Left renal pelvis (tissue), 4 donors: ENCODE results near the gene DKK3. TPM values are rescaled to one million over a fixed set of nuclear protein-coding genes. Genes with fewer than 3 reads are reported as not detected.

ENCODE experiments used
- DNase-seq, 4 donors: peaks; one replicate each; pipeline ENCODE4 v3.0.0-alpha.2; 2013; ENCODE audit warnings: low read depth in 4 of 4, low spot score in 3 of 4
- polyA plus RNA-seq, 4 donors: library from polyadenylated mRNA; unstranded; fragments of 120-200 nt; gene quantifications; one replicate each; pipeline ENCODE4 v1.2.1, GENCODE V29; 2013; ENCODE audit not compliant: insufficient read length in 4 of 4

The DKK3 gene
- polyA plus RNA-seq, 4 donors, result 47.6 to 320 (median 95.1) TPM

DNA sequence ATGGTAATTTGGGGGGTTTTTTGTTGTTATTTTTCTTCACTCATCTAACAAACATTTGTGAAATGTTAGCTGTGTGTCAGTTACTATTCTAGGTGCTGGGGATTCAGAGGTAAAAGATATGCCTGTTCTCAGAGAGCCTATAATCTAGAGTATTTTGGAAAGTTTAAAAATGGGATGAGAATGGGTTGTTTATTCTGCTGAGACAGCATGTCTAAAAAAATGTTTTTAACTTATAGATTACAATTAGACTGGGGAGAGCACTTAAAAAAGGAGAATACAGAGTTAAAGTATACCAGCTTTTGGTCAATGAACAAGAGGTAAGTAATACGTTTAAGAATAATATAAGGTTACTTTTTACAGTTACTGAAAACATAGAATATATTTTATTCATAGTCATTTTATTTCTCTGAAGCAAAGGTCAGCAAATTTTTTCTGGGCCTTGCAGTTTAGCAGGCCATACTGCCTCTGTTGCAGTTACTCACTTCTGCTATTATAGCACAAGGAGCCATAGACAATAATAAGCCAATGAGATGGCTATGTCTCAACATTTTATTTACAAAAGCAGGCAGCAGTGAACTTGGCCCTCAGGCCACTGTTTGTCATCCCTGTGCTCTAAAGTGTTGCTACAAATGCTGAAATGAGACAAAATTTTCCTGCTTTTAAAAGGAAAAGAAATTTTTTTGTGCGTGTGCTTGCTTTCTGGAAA, 60.0 kb downstream of the DKK3 start:
- DNase-seq, result no peak

DNA sequence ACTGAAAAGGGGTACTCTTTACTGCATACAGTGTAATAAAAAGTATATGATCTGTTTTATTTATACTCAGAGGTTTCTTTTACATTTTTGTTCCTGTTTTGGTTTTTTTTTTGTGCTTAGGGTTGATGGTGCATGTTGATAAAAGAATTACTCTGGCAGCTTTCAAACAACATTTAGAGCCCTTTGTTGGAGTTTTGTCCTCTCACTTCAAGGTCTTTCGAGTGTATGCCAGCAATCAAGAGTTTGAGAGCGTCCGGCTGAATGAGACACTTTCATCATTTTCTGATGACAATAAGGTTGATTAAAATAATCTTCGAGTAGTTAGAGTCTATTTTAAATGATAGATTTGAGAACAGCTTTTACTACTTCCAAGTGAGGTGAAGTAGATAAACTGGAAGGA, 60.6 kb downstream of the DKK3 start:
- no peak for DNase-seq

DNA sequence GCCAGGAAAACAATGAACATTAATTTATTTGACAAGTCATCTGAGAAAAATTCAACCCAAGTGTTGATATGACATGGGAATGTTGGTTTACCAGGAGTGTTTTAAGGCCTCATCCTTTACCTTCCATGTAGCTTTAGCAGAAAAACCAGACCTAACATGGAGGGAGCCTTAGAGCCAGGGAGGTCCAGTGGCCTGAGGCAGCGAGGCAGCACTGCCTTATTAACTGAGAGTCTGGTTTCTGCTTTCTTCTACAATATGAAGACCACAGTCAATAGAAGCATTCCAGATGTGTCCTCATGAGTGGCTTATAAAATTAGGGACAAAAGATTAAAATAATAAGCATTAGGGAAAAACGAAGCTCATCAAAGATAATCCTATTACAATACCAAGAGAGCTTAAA, 61.5 kb downstream of the DKK3 start:
- no peak for DNase-seq

DNA sequence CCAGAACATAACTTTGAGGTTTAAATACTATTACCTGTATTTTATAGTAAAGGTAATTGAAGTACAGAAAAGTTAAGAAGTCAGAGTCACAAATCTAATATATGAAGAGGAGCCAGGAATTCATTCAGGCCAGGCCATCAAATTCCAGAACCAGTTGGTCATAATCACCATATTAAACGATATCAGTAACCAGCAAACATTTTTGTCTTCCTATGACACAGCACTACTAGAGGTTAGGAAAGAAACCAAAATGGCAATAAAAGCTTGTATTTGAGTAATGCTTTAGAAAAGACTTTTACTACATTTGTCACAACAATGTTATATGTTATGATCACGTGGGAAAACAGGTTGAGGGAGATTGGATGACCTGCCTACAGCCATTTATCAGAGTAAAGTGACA, 62.2 kb downstream of the DKK3 start:
- no peak for DNase-seq

DNA sequence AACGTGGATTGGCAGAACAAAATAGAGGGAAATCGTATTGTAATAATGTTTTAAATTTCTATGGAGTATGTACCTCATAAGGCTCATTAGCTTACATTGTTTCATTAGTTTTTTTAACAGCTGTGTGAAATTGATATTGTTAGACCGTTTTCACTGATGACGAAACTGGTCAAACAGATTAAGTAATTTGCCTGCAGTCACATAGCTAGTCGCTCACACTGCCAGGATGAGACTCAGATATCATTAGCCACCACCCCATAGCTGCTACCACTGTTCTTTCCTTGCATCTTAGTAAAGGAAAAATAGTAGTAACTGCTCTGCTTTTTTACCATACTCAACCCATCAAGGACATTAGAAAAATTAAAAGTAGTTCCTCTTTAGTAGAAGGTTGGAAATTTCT, 64.0 kb downstream of the DKK3 start:
- no peak for DNase-seq

DNA sequence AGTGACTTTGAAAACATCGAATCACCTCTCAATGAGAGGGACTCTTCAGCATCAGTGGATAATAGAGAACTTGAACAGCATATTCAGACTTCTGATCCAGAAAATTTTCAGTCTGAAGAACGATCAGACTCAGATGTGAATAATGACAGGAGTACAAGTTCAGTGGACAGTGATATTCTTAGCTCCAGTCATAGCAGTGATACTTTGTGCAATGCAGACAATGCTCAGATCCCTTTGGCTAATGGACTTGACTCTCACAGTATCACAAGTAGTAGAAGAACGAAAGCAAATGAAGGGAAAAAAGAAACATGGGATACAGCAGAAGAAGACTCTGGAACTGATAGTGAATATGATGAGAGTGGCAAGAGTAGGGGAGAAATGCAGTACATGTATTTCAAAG, 65.8 kb downstream of the DKK3 start:
- no peak for DNase-seq

DNA sequence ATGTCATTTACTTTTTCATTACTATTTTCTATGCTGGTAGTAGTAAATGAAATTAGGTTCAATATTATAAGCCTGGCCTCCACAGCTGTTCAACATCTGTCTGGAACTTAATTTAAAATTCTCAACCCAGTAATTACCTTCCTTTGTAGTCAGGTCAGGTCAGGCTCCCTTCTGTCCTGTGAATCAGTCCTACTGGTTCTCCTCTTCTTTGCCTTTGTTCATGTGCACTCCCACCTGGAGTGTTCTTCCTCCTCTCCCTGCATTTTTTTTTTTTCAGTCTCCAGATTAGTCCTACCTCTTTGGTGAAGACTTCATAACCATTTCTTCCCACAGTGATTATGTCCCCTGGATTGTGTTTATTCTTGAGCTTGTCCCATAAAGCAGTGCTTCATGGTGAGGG, 67.9 kb downstream of the DKK3 start:
- DNase-seq, result no peak

DNA sequence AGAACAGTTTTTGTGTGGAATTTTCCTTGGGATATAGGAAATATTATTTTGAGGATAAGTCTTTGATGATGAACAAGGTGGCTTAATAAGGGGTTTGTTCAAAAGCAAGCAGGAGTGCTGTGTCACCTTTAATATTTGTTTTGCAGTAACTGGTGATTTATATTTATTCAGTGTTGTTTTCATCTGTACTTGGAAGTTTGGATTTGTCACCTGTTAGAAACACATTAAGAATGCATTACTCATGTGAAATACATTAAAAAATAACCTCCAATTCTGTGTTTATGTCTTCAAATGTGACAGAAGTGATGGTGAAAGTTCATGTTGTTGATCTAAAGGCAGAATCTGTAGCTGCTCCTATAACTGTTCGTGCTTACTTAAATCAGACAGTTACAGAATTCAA, 70.5 kb downstream of the DKK3 start:
- DNase-seq, result no peak

DNA sequence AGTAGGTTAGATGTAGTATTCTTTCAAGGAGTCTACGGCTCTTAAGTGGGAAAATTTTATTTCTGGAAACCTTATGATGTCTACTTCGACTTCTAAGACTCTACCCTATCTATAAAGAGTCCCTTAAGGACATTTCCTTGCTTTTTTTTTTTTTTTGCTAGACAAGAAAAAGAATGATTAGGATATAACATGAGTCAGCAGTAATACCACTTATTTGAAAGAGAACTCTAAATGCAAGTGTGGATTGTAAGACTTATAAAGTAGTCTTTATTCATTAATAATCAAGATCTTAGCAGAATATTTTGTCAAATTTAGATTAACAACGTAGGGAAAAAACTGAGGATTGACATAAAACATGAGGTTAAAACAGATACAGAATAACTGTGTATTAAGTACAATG, 71.0 kb downstream of the DKK3 start:
- DNase-seq, result no peak

DNA sequence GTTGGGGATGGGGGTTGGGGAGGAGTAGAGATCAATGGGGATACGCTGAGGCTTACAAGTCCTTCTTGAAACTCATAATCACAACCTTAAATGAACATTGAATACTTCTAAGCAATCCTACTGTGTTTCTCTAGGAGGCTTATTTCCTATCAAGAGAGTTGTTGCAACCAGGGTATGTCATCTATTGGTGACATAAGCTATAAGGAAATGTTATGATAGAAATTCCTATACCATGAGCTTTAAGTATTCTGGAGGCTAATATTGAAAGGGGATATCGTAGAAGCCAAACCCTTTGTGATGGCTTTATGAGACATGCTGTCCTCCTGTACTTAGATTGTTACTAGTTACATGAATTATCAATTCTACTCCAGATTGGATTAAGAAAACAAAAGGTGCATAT, 72.9 kb downstream of the DKK3 start:
- no peak for DNase-seq

DNA sequence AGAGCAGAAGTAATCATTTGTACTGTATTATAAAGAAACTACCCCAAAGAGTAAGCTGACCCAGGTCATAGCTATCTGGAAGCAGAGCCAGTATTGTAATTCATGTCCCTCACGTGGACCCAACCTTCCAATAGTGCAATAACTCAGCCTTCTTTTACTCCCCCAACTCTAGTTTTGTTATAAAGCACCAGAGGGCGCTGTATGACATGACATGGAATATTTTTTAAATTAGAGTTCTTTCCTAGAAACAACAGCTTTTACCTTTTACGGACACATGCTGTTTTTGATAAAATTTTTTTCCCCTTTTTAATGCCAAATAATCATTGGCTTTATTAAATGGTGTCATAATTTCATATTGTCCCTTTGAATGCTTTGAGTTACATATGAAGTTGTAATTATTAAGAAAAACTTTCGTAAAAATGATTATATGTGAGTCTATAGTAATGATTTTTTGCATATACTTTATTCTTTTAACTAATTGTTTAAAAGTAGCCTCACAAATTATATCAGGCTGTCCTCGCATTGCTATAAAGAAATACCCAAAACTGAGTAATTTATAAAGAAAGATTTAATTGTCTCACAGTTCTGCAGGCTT, 76.9 kb downstream of the DKK3 start:
- peak in 3 of 4 donors; percentile 10 to 25 (median 14) for DNase-seq

DNA sequence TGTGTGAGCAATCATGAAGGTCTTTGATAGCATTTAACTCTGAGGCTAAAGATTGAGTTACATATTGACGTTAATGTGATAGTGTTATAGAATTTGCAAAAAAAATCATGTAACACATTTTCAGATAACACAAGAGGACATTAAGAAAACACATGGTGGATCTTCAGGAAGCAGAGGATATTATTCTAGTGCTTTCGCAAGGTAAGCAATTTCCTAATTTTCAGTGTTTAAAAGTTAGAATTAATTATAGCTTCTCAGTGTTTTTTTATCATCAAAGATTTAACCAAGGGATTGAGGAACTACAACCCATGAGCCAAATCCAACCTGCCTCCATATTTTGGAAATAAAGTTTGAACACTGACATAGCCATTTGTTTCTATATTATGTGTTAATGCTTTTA, 78.5 kb downstream of the DKK3 start:
- no peak for DNase-seq

DNA sequence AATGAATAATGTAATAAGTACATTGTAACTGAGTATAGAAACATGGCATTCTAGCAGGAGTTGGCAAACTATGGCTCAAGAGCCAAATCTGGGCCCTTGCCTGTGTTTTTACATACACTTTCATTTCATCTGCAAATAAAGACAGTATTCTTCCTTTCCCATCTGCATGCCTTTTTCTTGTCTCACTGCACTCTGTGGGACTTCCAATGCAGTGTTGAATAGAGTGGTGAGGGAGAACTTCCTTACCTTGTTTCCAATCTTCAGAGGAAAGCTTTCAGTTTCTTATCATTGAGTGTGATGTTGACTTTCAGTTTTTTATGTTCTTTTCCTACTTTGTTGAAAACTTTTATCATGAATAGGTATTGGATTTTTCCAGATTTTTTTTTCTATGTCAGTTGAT, 84.6 kb downstream of the DKK3 start:
- no peak for DNase-seq

DNA sequence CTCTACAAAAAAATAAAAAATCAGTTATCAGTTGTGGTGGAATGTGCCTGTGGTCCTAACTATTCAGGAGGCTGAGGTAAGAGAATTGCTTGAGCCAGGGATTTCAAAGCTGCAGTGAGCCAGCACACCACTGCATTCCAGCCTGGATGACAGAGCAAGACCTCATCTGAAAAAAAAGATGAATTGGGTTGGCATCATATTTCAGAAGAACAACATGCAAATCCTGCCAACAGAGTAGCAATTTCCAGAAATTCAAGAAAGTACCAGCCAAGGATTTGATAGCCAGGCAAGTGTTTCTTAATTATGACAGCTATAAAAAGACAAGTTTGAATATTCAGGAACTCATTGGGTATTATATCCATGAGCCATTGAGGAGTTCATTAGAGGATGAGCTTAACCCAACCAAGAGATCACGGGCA, 91.4 kb downstream of the DKK3 start:
- DNase-seq, result no peak

DNA sequence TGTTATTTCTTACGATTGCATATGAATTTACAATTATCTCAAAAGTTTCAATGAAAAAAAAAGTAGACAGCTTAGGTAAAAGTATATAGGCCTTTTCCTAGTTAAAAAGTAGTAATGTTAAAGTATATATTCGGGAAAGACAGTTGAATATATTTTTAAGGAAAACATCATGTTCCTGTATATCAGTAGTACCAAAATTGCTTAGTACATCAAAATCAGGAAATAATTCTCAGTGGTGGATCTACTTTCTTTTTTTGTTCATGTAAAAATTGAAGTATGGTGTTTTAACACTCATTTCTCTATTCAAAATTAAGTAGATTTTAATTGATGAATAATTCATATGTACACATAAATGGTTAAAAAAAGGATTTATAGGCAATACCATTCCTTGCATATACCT, 92.8 kb downstream of the DKK3 start:
- no peak for DNase-seq

DNA sequence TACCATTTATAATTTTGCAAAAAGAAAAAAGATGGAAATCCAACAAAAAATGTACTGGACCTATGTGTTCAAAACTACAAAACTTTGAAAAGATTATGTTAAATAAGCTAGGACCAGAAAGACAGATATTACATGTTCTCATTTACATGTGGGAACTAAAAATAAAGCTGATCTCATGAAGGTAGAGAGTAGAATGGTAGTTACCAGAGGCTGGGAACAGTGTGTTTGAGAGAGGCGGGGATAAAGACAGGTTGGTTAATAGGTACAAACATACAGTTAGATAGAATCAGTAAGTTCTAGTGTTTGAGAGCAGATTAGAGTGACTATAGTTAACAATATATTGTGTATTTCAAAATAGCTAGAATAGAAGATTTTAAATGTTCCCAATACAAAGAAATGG, 95.0 kb downstream of the DKK3 start:
- no peak for DNase-seq

Other genes with a start within 250 kb of the DKK3 start
- gene USP47, start 166.7 kb downstream of the DKK3 start, polyA plus RNA-seq, result 10 to 100 TPM; 67.0 to 94.9 (median 93.0) TPM
- 10 to 100 TPM in 1 of 4 donors, 1 to 10 TPM in 3; 6.9 to 37.1 (median 8.3) TPM for gene MICAL2, start 102.0 kb upstream of the DKK3 start, polyA plus RNA-seq